ENCODE data around the gene IL1A.

Gene IL1A

DNA sequence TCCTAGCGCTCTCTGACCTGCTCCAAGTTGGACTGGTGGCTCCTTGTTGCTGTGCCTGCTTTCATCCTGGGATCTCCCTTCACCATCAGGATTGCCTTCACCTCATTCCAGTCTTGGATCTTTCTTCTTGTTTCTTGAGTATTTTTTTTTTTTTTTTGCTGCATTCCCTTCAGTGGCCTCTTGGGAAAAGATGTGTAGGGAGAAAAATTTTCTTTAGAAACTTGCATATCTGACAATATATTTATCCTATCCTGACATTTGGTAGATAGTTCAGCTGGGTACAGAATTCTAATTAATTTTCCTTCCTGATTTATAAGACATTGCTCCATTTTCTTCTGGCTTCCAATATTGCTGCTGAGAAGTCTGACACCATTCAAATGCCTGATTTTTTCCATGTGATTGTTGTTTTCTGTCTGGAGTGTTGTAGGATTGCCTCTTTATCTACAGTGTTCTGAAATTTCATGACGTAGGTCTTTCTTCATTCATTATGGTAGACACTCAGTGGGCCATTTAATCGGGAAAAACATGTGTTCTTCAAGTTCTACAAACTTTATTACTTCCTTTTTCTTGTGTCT, 23.0 kb upstream of the IL1A start:
- peaks cover 7% of the 10 kb centered on the region for H3K9me3 Mint-ChIP-seq (ENCODE audit: low read depth)
- no peaks in the 10 kb centered on the region for H3K27me3 Mint-ChIP-seq
- H3K36me3 Mint-ChIP-seq: peaks cover 3% of the 10 kb centered on the region
- peaks cover 11% of the 10 kb centered on the region for H3K4me1 Mint-ChIP-seq (ENCODE audit: low read depth)
- peak overlapping the region; percentile 25 for H3K27ac Mint-ChIP-seq
- no peak overlapping the region for H3K4me3 Mint-ChIP-seq

DNA sequence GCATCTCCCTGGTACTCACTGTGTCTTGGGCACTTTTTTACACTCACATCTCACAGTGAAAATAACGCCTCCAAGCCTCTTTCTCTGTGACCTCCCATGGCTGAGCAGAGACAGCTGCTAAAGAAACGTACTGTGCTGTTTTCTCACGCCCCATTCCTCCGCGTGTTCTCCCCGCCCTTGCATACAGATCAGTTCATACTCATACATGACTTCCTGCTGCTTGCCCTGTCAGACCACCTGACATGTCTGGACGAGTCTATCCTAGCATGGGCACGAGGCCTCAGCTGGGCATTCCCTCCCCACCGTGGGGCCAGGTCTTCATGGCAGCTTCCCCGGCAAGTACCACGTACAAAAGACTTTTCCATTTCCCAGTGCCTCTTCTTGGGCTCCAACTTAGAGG, 21.2 kb upstream of the IL1A start:
- Mint-ChIP-seq H3K36me3 (peaks cover 3% of the 10 kb centered on the region), H3K27ac (no peak overlapping the region), H3K9me3 (ENCODE audit: low read depth) (peaks cover 7% of the 10 kb centered on the region), H3K4me1 (ENCODE audit: low read depth) (no peaks in the 10 kb centered on the region), H3K4me3 (no peak overlapping the region), H3K27me3 (no peaks in the 10 kb centered on the region)

DNA sequence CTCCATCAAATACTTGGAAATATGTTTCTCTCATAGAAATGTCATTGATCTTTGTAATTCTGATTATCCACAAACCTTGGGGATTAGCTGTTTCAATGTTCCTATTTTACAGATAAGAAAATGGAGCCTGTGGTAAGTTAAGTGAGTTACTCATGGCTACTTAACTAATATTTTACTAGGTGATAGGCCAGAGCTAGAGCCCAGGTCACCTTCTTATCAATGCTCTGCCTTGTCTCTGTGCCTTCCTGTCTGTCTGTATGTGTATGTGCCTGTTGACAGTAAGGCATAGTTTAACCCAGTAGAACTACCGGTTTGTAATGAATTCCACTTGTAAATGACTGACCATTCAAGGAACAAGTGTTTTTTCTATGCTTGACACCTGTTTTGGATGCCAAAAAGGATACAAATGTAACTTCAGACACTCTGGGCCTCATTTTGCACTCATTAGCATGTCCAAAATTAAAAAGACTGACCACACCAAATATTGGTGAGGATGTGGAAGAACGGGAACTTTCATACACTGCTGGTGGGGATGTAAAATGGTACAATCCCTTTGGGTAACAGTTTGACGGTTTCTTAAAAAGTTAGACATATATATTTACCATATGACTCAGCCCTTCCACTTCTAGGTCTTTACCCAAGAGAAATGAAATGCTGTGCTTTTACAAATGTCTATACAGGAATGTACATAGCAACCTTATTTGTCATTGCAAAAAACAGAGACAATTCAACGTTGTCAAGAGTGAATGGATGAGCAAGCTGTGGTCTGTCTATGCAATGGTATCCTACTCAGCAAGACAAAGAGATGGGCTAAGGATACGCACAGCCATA, 19.6 kb upstream of the IL1A start:
- H3K4me3 Mint-ChIP-seq: no peak overlapping the region
- H3K4me1 Mint-ChIP-seq (ENCODE audit: low read depth): no peaks in the 10 kb centered on the region
- H3K36me3 Mint-ChIP-seq: peaks cover 3% of the 10 kb centered on the region
- no peaks in the 10 kb centered on the region for H3K27me3 Mint-ChIP-seq
- peak overlapping the region; percentile 46 for H3K27ac Mint-ChIP-seq
- peaks cover 7% of the 10 kb centered on the region for H3K9me3 Mint-ChIP-seq (ENCODE audit: low read depth)

DNA sequence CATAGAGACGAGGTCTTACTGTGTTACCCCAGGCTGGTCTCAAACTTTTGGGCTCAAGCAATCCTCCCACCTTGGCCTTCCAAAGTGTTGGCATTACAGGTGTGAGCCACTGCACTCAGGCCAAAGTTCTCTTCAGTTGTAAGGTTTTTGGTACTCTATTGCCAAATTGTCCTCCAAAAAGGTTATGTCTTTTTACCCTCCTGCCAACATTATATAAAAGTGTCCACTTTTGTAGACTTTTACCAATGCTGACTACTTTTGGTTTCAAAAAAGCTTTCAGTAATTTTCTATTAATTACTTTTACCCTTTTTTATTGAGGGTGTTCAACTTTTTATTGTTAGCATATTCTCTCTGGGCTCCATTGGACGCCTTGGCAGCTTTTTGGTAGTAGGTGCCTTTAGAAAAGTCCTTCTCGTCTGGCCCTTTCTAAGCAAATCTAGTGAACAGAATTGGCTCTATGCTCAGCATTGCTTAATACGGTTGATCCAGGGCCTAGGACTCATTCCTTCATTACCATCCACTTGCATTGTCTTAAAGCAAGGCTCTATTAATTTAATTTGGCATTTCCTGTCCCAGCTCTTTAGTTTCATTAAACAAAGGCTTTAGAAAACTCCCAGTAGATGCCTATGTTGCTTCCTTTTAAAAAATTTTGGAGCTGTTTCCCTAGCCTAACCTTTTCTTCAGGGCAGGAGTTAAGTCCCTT, 16.7 kb upstream of the IL1A start:
- no peaks in the 10 kb centered on the region for H3K4me1 Mint-ChIP-seq (ENCODE audit: low read depth)
- H3K27me3 Mint-ChIP-seq: no peaks in the 10 kb centered on the region
- no peaks in the 10 kb centered on the region for H3K9me3 Mint-ChIP-seq (ENCODE audit: low read depth)
- no peak overlapping the region for H3K27ac Mint-ChIP-seq
- H3K36me3 Mint-ChIP-seq: peaks cover 3% of the 10 kb centered on the region
- no peak overlapping the region for H3K4me3 Mint-ChIP-seq

DNA sequence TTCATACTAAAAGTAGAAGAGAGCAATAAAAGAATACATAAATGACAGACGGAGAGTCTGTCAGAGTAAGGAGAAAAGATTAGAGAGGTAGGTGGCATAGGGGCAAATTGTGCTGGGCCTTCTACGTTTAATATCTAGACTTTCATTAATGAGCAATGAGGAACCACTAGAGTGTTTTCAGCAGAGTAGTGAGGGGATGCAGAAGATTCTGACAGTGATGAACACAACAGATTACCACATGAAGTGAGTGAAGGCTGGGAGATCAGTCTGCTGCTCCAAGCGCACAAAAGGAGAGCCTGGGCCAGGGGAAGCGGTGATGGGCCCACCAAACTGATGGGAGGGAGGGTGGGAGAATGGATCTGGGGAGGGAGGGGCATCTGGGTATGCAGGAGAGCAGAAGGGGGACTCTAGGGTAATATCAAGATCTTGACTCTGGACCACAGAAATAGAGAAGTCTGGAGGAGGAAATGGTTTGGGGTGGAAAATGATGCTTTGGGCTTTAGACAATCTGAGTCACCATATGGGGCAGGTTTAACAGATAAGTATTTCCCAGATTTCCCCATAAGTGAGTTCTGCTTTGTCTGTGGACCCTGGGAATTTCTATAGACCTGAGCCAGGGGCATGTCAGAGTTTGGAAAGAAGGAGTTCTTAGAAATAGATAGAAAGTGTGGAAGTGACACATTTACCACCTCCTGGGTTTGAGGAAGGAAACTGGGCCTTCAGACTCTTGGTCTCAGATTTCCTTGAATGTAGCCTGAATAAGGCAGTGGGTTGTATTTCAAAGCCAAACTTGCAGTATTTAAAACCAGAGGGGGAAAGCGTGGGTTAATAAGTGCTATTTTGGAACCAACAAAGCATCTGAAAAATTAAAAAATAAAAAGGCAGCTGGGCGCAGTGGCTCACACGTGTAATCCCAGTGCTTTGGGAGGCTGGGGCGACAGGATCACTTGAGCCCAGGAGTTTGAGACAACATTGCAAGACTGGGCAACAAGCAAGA, 15.0 kb upstream of the IL1A start:
- Mint-ChIP-seq H3K36me3 (no peaks in the 10 kb centered on the region), H3K9me3 (ENCODE audit: low read depth) (no peaks in the 10 kb centered on the region), H3K4me1 (ENCODE audit: low read depth) (no peaks in the 10 kb centered on the region), H3K27me3 (no peaks in the 10 kb centered on the region), H3K27ac (no peak overlapping the region), H3K4me3 (no peak overlapping the region)

DNA sequence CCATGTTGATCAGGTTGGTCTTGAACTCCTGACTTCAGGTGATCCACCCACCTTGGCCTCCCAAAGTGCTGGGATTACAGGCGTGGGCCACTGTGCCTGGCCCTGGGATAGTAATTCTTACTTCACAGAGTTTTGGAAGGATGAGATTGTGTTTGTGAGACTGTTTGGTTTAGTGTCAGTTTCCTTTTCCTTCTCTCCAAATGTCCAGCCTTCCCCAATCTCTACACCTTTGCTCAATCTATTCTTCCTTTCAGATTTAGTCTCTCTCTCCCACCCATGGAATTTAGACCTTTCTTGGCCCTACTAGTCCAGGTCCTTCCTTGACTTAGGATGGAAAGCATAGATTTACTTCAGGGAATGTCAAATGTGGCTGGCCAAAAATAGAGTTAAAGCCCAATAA, 12.2 kb upstream of the IL1A start:
- Mint-ChIP-seq H3K36me3 (no peaks in the 10 kb centered on the region), H3K4me3 (no peak overlapping the region), H3K9me3 (ENCODE audit: low read depth) (no peaks in the 10 kb centered on the region), H3K27me3 (no peaks in the 10 kb centered on the region), H3K4me1 (ENCODE audit: low read depth) (no peaks in the 10 kb centered on the region), H3K27ac (no peak overlapping the region)

DNA sequence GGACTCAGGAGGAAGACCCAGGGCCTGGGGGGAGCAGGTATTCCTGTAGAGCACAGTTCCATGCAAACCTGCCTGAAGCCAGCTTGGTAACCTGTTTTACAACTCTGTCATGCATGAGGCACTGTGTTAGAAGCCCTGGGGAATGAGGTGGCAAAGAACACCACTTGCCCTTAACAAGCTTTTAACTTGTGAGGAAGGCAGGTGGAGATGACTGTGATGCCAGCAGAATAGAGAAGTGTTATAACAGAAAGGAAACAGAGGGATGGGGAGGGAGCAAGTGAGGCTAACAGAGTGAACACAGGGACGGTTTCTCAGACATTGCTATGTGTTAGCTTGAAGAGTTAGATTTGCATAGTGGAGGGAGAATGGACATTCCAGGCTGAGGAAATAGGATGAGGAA, 11.5 kb upstream of the IL1A start:
- Mint-ChIP-seq H3K4me3 (no peak overlapping the region), H3K36me3 (no peaks in the 10 kb centered on the region), H3K27me3 (no peaks in the 10 kb centered on the region), H3K27ac (no peak overlapping the region), H3K9me3 (ENCODE audit: low read depth) (no peaks in the 10 kb centered on the region), H3K4me1 (ENCODE audit: low read depth) (no peaks in the 10 kb centered on the region)

DNA sequence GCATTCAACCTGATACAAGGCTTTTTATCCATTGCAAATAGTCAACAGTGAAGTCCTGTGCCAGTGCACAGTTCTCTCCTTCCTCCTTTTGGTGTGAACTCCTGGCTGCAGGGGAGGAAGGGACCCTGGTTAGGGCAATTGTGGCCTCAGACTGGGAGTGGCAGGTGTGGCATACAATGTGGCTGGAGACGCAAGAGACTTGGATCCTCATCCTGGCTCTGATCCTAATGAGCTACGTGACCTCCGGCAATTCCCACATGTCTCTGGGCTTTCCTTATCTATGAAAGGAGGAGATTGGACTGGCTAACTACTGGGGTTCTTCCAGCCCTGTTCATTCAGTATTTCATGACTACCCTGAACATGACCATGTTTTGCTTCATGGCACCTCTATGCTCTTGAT, 10.5 kb upstream of the IL1A start:
- no peaks in the 10 kb centered on the region for H3K9me3 Mint-ChIP-seq (ENCODE audit: low read depth)
- no peaks in the 10 kb centered on the region for H3K36me3 Mint-ChIP-seq
- no peak overlapping the region for H3K27ac Mint-ChIP-seq
- no peak overlapping the region for H3K4me3 Mint-ChIP-seq
- H3K4me1 Mint-ChIP-seq (ENCODE audit: low read depth): no peaks in the 10 kb centered on the region
- no peaks in the 10 kb centered on the region for H3K27me3 Mint-ChIP-seq

DNA sequence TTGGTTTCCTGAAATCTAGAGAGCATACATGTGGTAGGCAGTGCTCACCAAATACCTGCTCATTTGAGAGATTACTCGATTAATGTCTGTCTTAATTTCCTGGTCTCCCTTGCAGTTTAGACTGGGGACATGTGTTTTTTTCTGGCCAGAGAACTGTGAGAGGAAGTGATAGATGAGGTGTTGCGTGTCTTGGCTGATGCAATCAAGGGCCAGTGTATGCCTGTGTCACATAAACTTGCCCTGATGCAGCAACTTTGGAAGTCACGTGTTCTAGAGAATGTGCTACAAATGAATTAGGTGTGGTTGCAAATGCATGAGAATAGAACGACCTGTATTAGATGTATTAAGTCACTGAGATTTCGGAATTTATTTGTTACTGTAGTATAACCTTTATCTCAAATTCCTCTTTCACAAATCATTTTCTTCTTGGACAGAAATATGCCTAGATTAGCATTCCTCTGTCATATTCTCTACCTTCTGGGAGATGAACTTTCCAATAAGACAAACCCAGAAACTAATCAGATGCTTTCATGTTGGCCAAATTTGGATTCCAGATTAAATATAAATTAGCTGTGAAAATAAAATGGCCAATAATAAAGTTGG, 9.9 kb upstream of the IL1A start:
- Mint-ChIP-seq H3K9me3 (ENCODE audit: low read depth) (no peaks in the 10 kb centered on the region), H3K27ac (no peak overlapping the region), H3K27me3 (no peaks in the 10 kb centered on the region), H3K4me3 (no peak overlapping the region), H3K36me3 (no peaks in the 10 kb centered on the region), H3K4me1 (ENCODE audit: low read depth) (no peaks in the 10 kb centered on the region)

DNA sequence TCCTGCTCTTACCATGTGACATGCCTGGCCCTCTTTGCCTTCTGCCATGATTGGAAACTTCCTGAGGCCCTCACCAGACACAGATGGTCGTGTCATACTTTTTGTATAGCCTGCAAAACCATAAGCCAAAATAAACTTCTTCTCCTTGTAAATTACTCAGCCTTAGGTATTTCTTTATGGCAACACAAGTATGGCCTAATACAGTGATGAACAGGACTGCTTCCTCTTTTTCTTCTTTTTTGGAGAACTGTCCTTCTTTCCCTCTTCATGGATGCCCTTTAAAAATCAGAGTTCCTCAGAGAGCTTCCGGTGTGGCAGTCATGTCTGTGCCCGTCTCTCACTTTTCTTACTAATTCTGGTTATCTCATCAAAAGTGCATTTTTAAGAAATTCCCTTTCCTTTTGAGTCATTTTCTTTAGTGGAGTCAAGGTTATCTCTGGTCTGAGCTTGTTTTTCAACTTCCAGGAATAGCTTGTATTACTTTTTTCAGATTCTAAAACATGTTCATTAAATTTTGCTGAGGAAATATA, 9.2 kb upstream of the IL1A start:
- no peak overlapping the region for H3K4me3 Mint-ChIP-seq
- no peaks in the 10 kb centered on the region for H3K9me3 Mint-ChIP-seq (ENCODE audit: low read depth)
- no peaks in the 10 kb centered on the region for H3K4me1 Mint-ChIP-seq (ENCODE audit: low read depth)
- H3K27me3 Mint-ChIP-seq: peaks cover 2% of the 10 kb centered on the region
- H3K36me3 Mint-ChIP-seq: no peaks in the 10 kb centered on the region
- no peak overlapping the region for H3K27ac Mint-ChIP-seq

DNA sequence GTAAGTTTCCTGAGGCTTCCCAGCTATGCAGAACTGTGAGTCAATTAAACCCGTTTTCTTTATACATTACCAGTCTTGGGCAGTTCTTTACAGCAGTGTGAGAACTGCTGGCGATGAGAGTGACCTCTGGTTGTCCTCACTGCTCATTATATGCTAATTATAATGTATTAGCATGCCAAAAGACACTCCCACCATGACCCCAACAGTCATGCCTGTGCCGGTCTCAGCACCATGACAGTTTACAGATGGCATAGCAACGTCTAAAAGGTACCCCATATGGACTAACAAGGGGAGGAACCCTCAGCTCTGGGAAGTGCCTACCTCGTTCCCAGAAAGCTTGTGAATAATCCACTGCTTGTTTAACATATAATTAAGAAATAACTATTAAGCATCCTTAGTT, 8.1 kb upstream of the IL1A start:
- H3K27me3 Mint-ChIP-seq: peaks cover 2% of the 10 kb centered on the region
- no peaks in the 10 kb centered on the region for H3K9me3 Mint-ChIP-seq (ENCODE audit: low read depth)
- H3K36me3 Mint-ChIP-seq: no peaks in the 10 kb centered on the region
- H3K27ac Mint-ChIP-seq: no peak overlapping the region
- no peaks in the 10 kb centered on the region for H3K4me1 Mint-ChIP-seq (ENCODE audit: low read depth)
- H3K4me3 Mint-ChIP-seq: no peak overlapping the region

DNA sequence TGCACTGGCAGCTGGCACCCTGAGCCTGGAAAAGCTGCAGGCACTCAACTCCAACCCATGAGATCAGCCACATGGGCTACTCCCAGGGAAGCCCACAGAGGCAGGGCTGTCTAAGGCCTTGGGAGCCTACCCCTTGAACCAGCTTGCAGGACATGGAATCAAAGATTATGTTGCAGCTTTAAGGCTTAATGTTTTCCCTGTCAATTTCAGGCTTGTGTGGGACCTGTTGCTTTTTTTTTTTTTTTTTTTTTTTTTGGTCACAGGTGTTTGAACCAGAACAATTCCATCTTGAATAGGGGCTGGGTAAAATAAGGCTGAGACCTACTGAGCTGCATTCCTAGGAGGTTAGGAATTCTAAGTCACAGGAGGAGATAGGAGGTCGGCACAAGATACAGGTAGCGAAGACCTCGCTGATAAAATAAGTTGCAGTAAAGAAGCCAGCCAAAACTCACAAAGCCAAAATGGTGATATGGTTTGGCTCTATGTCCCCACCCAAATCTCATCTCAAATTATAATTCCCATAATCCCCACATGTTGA, 7.5 kb upstream of the IL1A start:
- H3K9me3 Mint-ChIP-seq (ENCODE audit: low read depth): no peaks in the 10 kb centered on the region
- no peak overlapping the region for H3K27ac Mint-ChIP-seq

DNA sequence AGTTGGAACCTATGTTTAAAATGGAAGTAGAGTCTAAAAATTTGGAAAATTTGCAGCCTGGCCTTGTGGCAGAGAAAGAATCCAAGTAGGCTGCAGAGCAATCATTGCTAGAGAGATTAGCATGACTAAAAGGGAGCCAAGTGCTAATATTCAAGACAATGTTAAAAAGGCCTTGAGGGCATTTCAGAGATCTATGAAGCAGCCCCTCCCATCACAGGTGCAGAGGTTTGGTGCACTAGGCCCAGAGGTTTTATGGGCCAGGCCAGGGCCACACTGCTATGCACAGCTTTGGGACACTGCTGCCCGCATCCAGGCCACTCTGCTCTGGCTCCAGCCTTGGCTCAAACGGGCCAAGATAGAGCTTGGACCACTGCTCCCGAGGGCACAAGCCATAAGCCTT, 6.7 kb upstream of the IL1A start:
- Mint-ChIP-seq H3K4me1 (ENCODE audit: low read depth) (no peaks in the 10 kb centered on the region), H3K36me3 (no peaks in the 10 kb centered on the region), H3K27me3 (peaks cover 2% of the 10 kb centered on the region), H3K9me3 (ENCODE audit: low read depth) (no peaks in the 10 kb centered on the region), H3K27ac (no peak overlapping the region), H3K4me3 (no peak overlapping the region)

More for the DNA sequence above, 7.5 kb upstream of the IL1A start:
- Mint-ChIP-seq H3K4me3 (no peak overlapping the region), H3K36me3 (no peaks in the 10 kb centered on the region), H3K27me3 (peaks cover 2% of the 10 kb centered on the region), H3K4me1 (ENCODE audit: low read depth) (no peaks in the 10 kb centered on the region)

DNA sequence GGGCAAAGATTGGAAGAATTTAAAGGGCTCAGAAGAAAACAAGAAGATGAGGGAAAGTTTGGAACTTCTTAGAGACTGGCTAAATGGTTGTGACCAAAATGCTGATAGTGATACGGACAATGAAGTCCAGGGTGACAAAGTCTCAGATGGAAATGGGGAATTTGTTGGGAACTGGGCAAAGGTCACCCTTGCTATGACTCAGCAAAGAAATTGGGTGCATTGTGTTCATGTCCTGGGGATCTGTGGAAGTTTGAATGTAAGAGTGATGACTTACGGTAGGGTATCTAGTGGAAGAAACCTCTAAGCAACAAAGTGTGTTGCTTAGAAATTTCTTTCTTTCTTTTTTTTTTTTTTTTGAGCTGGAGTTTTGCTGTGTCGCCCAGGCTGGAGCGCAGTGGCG, 6.0 kb upstream of the IL1A start:
- H3K4me1 Mint-ChIP-seq (ENCODE audit: low read depth): no peaks in the 10 kb centered on the region
- H3K27me3 Mint-ChIP-seq: peaks cover 2% of the 10 kb centered on the region
- no peaks in the 10 kb centered on the region for H3K9me3 Mint-ChIP-seq (ENCODE audit: low read depth)
- no peaks in the 10 kb centered on the region for H3K36me3 Mint-ChIP-seq
- no peak overlapping the region for H3K4me3 Mint-ChIP-seq
- no peak overlapping the region for H3K27ac Mint-ChIP-seq

Measured in activated naive CD8-positive, alpha-beta T cell (primary cell).